ENCODE measurements around the gene SIL1.
A peak's percentile ranks its signal among the peaks of the same experiment; 100 is the strongest.
"Not testable (repeated sequence)": the region's sequence is repeated elsewhere in the genome, so short reads cannot be mapped to it uniquely, and the experiment has no call there.

The SIL1 gene

GRCh38 chr5:139118804-139119203 is 79.4 kb downstream of the SIL1 start:
- DNase-seq, result no peak
- intact Hi-C loops (cut with DNase I), result no loop called here

GRCh38 chr5:139117342-139117884 is 80.8 kb downstream of the SIL1 start:
- intact Hi-C loops (cut with DNase I), result no loop called here
- DNase-seq, result no peak

GRCh38 chr5:139116100-139116655 is 82.0 kb downstream of the SIL1 start:
- DNase-seq, result no peak
- intact Hi-C loops (cut with DNase I), result no loop called here

- intact Hi-C loops (cut with DNase I), result no loop called here
These were observed 84.3 kb downstream of the SIL1 start for GRCh38 chr5:139113892-139114291.

GRCh38 chr5:139112362-139112761 is 85.8 kb downstream of the SIL1 start:
- intact Hi-C loops (cut with DNase I); DNase-seq: not testable (repeated sequence)

More at GRCh38 chr5:139113892-139114291, 84.3 kb downstream of the SIL1 start:
- no peak for DNase-seq

- DNase-seq, result peak in 4 of 10 donors; percentile 57 to 91 (median 73)
- intact Hi-C loops (cut with DNase I), result no loop called here
These were observed 87.5 kb downstream of the SIL1 start for GRCh38 chr5:139110526-139111168.

GRCh38 chr5:139108063-139108824 is 89.9 kb downstream of the SIL1 start:
- DNase-seq, result no peak
- intact Hi-C loops (cut with DNase I), result no loop called here

- intact Hi-C loops (cut with DNase I), result no loop called here
- peak; percentile 38 to 94 (median 66) for DNase-seq
These were observed 92.5 kb downstream of the SIL1 start for GRCh38 chr5:139105621-139106071.

- intact Hi-C loops (cut with DNase I), result no loop called here
- DNase-seq, result peak; percentile 33 to 95 (median 64)
These were observed 93.4 kb downstream of the SIL1 start for GRCh38 chr5:139104577-139105276.

GRCh38 chr5:139103762-139104161 is 94.4 kb downstream of the SIL1 start:
- DNase-seq, result no peak
- intact Hi-C loops (cut with DNase I), result no loop called here

GRCh38 chr5:139100825-139101224 is 97.3 kb downstream of the SIL1 start:
- intact Hi-C loops (cut with DNase I), result no loop called here
- DNase-seq, result no peak

- DNase-seq, result no peak
- intact Hi-C loops (cut with DNase I), result no loop called here
These were observed 103.7 kb downstream of the SIL1 start for GRCh38 chr5:139094154-139095131.

GRCh38 chr5:139092741-139093343 is 105.3 kb downstream of the SIL1 start:
- intact Hi-C loops (cut with DNase I), result no loop called here

GRCh38 chr5:139091439-139092156 is 106.6 kb downstream of the SIL1 start:
- intact Hi-C loops (cut with DNase I), result loop anchor here (1.0 kb wide), 1 partner anchor 171 kb away; no protein-coding TSS in a partner anchor
- peak in 1 of 10 donors; percentile 28 for DNase-seq

More at GRCh38 chr5:139092741-139093343, 105.3 kb downstream of the SIL1 start:
- DNase-seq, result no peak

GRCh38 chr5:139090581-139090980 is 107.6 kb downstream of the SIL1 start:
- intact Hi-C loops (cut with DNase I), result no loop called here
- DNase-seq, result no peak

GRCh38 chr5:139088024-139088423 is 110.1 kb downstream of the SIL1 start:
- DNase-seq, result no peak
- intact Hi-C loops (cut with DNase I), result no loop called here

- intact Hi-C loops (cut with DNase I), result no loop called here
- DNase-seq, result no peak
These were observed 115.2 kb downstream of the SIL1 start for GRCh38 chr5:139082813-139083498.
